ENCODE results near the gene IRF8. TPM values are rescaled to one million over a fixed set of nuclear protein-coding genes. Genes with fewer than 3 reads are reported as not detected.

Gene IRF8
- total RNA-seq, 1 donor from 2014 or later: 0.59 TPM

DNA sequence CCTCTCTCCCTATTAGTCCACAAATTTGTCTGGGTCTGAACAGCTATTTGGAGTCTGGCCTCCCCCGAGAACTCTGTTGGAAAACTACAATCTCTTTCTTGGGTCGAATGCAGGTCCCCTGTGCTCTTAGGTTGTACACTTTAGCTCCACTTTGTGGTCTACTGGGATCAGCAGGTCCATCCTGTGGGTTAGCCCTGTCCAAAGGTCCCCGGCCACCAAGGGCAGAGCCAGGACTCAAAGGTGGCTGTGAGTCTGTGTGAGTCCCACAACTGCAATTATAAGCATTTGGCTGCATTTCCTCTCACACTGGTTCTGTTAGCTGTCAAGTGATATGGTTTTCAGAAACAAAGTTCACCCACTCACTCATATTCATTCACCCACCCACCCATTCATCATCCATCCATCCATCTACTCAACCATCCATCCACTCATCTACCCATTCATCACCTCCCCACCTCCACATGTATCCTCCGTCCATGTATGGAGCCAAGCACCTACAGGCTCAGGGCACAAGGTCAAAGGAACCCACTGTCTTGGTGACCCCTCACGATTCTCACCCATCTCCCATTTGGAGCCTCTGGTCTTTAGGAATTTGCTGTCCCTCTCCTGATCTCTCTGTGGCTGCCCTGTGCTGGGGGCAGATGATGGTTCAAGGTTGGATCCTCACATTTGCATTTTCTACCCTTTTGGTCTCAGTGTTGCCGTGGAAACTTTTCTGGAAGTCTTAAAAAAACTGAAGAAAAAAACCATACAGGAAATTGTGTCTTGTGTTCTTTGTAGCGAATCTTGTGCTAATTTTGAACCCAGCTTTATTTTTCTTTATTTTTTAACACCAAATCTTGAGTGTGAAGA is 45.8 kb downstream of the IRF8 start:
- Mint-ChIP-seq H3K27ac (ENCODE audit: unreplicated experiment) (no peak overlapping the region), H3K9me3 (ENCODE audit: unreplicated experiment) (peaks cover 6% of the 10 kb centered on the region), H3K36me3 (ENCODE audit: low read depth, unreplicated experiment) (peaks cover 3% of the 10 kb centered on the region), H3K27me3 (ENCODE audit: low read depth, unreplicated experiment) (peaks cover 71% of the 10 kb centered on the region), H3K4me3 (ENCODE audit: unreplicated experiment) (no peak overlapping the region), H3K4me1 (ENCODE audit: low read depth, unreplicated experiment) (no peaks in the 10 kb centered on the region)
- DNase-seq (ENCODE audit: low read depth) (no peak), FAIRE-seq (no peak)
- H2AFZ ChIP-seq (ENCODE audit: low read depth, low read length): no peak overlapping the region
- peaks cover 23% of the 10 kb centered on the region for H3K27me3 ChIP-seq (ENCODE audit: insufficient read depth, low read length)
- no peak overlapping the region for H3K27ac ChIP-seq (ENCODE audit: low read depth, low read length)
- no peaks in the 10 kb centered on the region for H3K36me3 ChIP-seq (ENCODE audit: insufficient read depth, low read length)
- no peak overlapping the region for H3K4me2 ChIP-seq (ENCODE audit: low read length)
- no peak overlapping the region for H3K4me3 ChIP-seq (ENCODE audit: insufficient read depth, low read depth, low read length)
- no peaks in the 10 kb centered on the region for H3K4me1 ChIP-seq (ENCODE audit: insufficient read depth, low read length)
- TF ChIP-seq EZH2 (IDR thresholded peaks at IDR 0.05; ENCODE audit: insufficient read depth, low read length): no peak
- TF ChIP-seq, protein P1, sequence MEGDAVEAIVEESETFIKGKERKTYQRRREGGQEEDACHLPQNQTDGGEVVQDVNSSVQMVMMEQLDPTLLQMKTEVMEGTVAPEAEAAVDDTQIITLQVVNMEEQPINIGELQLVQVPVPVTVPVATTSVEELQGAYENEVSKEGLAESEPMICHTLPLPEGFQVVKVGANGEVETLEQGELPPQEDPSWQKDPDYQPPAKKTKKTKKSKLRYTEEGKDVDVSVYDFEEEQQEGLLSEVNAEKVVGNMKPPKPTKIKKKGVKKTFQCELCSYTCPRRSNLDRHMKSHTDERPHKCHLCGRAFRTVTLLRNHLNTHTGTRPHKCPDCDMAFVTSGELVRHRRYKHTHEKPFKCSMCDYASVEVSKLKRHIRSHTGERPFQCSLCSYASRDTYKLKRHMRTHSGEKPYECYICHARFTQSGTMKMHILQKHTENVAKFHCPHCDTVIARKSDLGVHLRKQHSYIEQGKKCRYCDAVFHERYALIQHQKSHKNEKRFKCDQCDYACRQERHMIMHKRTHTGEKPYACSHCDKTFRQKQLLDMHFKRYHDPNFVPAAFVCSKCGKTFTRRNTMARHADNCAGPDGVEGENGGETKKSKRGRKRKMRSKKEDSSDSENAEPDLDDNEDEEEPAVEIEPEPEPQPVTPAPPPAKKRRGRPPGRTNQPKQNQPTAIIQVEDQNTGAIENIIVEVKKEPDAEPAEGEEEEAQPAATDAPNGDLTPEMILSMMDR (IDR thresholded peaks at IDR 0.05; ENCODE audit: insufficient read depth, low read depth, low read length): no peak
- H3K9ac ChIP-seq (ENCODE audit: low read length): no peak overlapping the region
- H3K79me2 ChIP-seq (ENCODE audit: insufficient read depth, low read length): no peaks in the 10 kb centered on the region
- H4K20me1 ChIP-seq (ENCODE audit: insufficient read depth, low read length): no peaks in the 10 kb centered on the region
- peaks cover 2% of the 10 kb centered on the region for H3K9me3 ChIP-seq (ENCODE audit: insufficient read depth, low read depth, low read length)

DNA sequence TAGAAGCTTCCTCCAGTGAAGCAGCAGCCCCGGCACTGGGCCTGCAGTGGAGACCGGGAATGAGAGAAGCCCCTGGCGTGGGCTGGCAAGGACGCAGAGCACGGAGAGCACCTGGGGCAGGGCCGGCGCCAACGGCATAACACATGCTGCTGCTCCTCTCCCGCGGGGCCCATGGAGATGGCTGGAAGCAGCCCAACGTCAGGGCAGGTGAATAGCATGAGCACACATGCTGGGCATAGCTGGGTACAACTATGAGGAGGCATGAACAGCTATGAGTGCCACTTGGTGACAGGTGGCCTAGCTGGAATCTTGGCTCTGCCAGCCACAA is 46.4 kb downstream of the IRF8 start:
- DNase-seq (ENCODE audit: low read depth) (no peak), FAIRE-seq (no peak)
- H3K4me2 ChIP-seq (ENCODE audit: low read length): no peak overlapping the region
- no peaks in the 10 kb centered on the region for H3K9me3 Mint-ChIP-seq (ENCODE audit: unreplicated experiment)
- H3K36me3 ChIP-seq (ENCODE audit: insufficient read depth, low read length): no peaks in the 10 kb centered on the region
- no peak overlapping the region for H2AFZ ChIP-seq (ENCODE audit: low read depth, low read length)
- H3K4me3 Mint-ChIP-seq (ENCODE audit: unreplicated experiment): no peak overlapping the region
- peaks cover 27% of the 10 kb centered on the region for H3K27me3 ChIP-seq (ENCODE audit: insufficient read depth, low read length)
- peaks cover 71% of the 10 kb centered on the region for H3K27me3 Mint-ChIP-seq (ENCODE audit: low read depth, unreplicated experiment)
- peaks cover 2% of the 10 kb centered on the region for H3K9me3 ChIP-seq (ENCODE audit: insufficient read depth, low read depth, low read length)
- H3K27ac ChIP-seq (ENCODE audit: low read depth, low read length): no peak overlapping the region
- no peak overlapping the region for H3K4me3 ChIP-seq (ENCODE audit: insufficient read depth, low read depth, low read length)
- no peak for TF ChIP-seq EZH2 (IDR thresholded peaks at IDR 0.05; ENCODE audit: insufficient read depth, low read length)
- TF ChIP-seq, protein P1 (IDR thresholded peaks at IDR 0.05; ENCODE audit: insufficient read depth, low read depth, low read length): no peak
- H3K4me1 ChIP-seq (ENCODE audit: insufficient read depth, low read length): no peaks in the 10 kb centered on the region
- H3K36me3 Mint-ChIP-seq (ENCODE audit: low read depth, unreplicated experiment): peaks cover 3% of the 10 kb centered on the region
- H3K79me2 ChIP-seq (ENCODE audit: insufficient read depth, low read length): no peaks in the 10 kb centered on the region
- no peak overlapping the region for H3K9ac ChIP-seq (ENCODE audit: low read length)
- no peak overlapping the region for H3K27ac Mint-ChIP-seq (ENCODE audit: unreplicated experiment)
- H3K4me1 Mint-ChIP-seq (ENCODE audit: low read depth, unreplicated experiment): no peaks in the 10 kb centered on the region
- no peaks in the 10 kb centered on the region for H4K20me1 ChIP-seq (ENCODE audit: insufficient read depth, low read length)

DNA sequence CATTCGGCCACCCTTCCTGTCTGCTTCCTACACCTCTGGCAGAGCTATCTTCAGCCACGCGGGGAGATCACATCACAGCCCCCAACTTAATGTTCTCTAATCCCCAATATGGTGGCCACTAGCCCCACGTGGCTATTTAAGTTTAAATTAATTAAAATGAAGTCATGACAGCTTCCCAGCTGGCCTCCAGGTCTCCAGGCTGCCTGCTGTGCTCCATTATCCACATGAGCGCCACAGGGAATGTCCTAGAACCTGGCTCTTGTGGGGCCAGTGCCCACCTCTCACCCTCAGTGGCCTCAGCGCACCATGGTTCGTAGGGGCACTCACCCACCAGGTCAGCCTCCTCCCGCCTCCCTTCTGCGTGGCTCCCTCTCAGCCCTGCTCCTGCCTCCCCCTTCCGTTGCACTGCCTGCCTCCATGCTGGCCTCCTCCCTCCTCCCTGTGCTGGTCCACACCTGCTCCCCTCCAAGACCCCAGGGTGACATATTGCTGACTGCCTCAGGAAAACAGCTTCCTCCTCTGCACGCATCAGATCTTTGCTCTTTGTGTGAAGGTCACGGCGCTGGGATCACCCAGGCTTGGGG is 47.7 kb downstream of the IRF8 start:
- no peaks in the 10 kb centered on the region for H3K9me3 Mint-ChIP-seq (ENCODE audit: unreplicated experiment)
- no peak overlapping the region for H3K4me2 ChIP-seq (ENCODE audit: low read length)
- peaks cover 31% of the 10 kb centered on the region for H3K27me3 ChIP-seq (ENCODE audit: insufficient read depth, low read length)
- DNase-seq (ENCODE audit: low read depth) (no peak), FAIRE-seq (no peak)
- peaks cover 76% of the 10 kb centered on the region for H3K27me3 Mint-ChIP-seq (ENCODE audit: low read depth, unreplicated experiment)
- H3K9me3 ChIP-seq (ENCODE audit: insufficient read depth, low read depth, low read length): peaks cover 2% of the 10 kb centered on the region
- H3K36me3 ChIP-seq (ENCODE audit: insufficient read depth, low read length): no peaks in the 10 kb centered on the region
- H3K36me3 Mint-ChIP-seq (ENCODE audit: low read depth, unreplicated experiment): peaks cover 3% of the 10 kb centered on the region
- TF ChIP-seq EZH2 (IDR thresholded peaks at IDR 0.05; ENCODE audit: insufficient read depth, low read length): no peak
- TF ChIP-seq, protein P1 (IDR thresholded peaks at IDR 0.05; ENCODE audit: insufficient read depth, low read depth, low read length): no peak
- no peak overlapping the region for H3K4me3 Mint-ChIP-seq (ENCODE audit: unreplicated experiment)
- no peaks in the 10 kb centered on the region for H3K4me1 Mint-ChIP-seq (ENCODE audit: low read depth, unreplicated experiment)
- H3K27ac ChIP-seq (ENCODE audit: low read depth, low read length): no peak overlapping the region
- H3K27ac Mint-ChIP-seq (ENCODE audit: unreplicated experiment): no peak overlapping the region
- H3K4me1 ChIP-seq (ENCODE audit: insufficient read depth, low read length): no peaks in the 10 kb centered on the region
- H4K20me1 ChIP-seq (ENCODE audit: insufficient read depth, low read length): no peaks in the 10 kb centered on the region
- H2AFZ ChIP-seq (ENCODE audit: low read depth, low read length): no peak overlapping the region
- no peaks in the 10 kb centered on the region for H3K79me2 ChIP-seq (ENCODE audit: insufficient read depth, low read length)
- no peak overlapping the region for H3K9ac ChIP-seq (ENCODE audit: low read length)
- H3K4me3 ChIP-seq (ENCODE audit: insufficient read depth, low read depth, low read length): no peak overlapping the region

All from astrocyte (in vitro differentiated cells and primary cell).